CD4-positive, alpha-beta T cell treated with Interleukin-15 for 1 hour (primary cell): ENCODE results near the gene LRRC10.
"Not testable (repeated sequence)": the region's sequence is repeated elsewhere in the genome, so short reads cannot be mapped to it uniquely, and the experiment has no call there.

Experiments used
- DNase-seq: peaks from one replicate; pipeline ENCODE4 v3.0.0-alpha.2; 2020

LRRC10 gene

DNA sequence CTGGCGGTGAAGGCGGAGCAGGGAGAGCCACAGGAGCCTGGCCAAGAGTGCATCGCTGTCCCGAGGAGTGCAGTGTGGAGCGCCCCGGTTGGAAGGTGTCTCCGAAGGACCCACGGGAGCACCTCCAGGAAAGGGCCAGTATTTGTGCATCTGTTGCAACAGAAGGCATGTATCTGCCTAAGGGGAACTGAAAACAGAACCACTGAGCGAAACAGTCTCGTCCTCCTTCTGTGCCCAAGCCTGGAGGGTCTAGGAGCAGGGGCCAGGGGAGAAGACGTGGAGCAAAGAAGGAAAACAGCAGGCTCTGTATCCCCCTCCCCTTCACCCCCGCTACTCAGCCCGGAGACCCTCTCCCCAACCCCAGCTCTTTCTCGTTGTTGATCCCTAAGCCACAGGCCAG, 5.3 kb upstream of the LRRC10 start:
- DNase-seq, result no peak

DNA sequence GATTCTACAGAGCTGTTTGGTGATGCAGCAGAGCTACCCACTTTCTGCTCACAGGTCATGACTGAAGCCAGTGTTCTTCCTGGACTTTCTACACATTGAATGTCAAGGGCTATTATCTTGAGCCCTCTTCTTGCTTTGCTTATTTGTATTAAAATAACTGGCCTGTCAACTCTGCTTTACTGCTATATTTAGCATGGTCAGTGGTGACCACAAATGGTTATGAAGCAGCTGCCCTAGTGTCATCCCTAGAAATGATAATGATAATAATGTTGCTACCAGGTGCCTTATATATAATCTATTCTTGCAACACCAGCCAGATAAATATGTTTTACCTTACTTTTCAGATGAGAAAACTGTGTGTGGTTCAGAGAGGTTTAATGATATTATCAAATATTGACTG, 2.6 kb upstream of the LRRC10 start:
- no peak for DNase-seq

DNA sequence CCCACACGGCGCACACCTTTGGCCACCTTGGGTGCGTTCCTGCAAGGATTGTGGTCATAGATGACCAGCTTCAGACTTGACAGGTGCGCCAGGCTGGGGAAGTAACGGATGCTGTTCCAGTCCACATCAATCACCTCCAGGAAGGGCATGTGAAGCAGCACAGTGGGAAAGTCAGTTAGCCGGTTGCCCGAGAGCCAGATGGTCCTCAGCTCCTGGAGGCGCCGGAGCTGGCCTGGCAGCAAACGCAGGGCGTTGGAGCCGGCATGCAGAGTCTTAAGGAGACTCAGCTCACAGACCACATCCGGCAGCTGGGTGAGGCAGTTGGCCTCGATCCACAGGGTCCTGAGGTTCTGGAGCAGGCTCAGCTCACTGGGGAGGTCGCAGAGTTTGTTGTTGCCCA, 581 bp downstream of the LRRC10 start:
- DNase-seq, result no peak

DNA sequence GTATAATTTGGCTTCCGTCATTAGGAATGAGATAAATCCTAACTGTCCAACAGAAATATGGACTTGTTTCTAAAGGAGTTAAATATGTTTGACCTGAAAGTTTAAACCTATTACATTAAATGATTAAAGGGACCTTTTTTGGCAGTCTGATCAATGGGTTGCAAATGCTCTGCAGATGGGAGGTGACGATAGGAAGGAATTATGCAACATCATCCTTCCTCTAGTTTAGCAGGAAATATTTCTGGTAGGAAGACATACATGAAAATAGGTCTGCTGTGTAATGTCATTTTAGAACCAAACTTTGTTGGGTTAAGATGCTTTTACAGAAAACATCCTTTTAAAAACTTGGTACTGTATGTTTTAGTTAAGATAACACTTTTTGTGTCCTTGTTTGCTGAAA, 2.6 kb downstream of the LRRC10 start:
- DNase-seq, result no peak

DNA sequence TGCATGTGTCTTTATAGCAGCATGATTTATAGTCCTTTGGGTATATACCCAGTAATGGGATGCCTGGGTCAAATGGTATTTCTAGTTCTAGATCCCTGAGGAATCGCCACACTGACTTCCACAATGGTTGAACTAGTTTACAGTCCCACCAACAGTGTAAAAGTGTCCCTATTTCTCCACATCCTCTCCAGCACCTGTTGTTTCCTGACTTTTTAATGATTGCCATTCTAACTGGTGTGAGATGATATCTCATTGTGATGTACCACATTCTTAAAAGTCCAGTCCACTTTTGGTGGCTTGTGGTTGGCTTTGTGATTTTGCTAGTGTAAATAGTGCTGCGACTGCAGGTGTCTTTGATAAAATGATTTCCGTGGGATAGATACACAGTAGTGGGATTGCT, 6.4 kb downstream of the LRRC10 start:
- DNase-seq, result not testable (repeated sequence)

DNA sequence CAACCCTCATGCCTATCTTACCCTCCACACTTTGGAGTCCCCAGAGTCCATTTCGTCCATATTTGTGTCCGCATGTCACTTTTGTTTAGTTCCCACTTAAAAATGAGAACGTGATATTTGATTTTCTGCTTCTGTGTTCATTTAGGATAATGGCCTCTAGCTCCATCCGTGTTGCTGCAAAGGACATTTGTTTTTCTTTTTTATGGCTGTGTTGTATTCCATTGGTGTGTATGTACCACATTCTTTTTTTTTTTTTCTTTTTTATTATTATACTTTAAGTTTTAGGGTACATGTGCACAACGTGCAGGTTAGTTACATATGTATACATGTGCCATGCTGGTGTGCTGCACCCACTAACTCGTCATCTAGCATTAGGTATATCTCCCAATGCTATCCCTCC, 7.2 kb downstream of the LRRC10 start:
- DNase-seq, result not testable (repeated sequence)

DNA sequence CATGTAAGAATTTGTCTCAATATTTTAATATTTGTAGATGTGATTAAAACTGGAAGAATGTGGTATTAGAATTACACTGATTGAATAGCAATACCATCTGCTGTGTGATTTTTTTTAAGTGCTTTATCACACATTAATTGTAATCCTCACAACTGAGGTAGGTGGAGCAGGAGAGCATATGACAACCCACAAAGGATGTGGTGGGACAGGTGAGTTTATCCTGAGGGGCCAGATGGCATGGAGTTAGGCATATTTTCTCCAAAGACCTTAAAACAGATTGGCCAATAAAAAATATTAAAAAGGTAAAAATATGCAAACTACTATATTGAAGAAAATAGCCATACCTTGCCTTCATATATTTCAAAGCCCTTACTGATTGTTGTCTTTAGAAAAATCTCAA, 7.8 kb downstream of the LRRC10 start:
- DNase-seq, result no peak

DNA sequence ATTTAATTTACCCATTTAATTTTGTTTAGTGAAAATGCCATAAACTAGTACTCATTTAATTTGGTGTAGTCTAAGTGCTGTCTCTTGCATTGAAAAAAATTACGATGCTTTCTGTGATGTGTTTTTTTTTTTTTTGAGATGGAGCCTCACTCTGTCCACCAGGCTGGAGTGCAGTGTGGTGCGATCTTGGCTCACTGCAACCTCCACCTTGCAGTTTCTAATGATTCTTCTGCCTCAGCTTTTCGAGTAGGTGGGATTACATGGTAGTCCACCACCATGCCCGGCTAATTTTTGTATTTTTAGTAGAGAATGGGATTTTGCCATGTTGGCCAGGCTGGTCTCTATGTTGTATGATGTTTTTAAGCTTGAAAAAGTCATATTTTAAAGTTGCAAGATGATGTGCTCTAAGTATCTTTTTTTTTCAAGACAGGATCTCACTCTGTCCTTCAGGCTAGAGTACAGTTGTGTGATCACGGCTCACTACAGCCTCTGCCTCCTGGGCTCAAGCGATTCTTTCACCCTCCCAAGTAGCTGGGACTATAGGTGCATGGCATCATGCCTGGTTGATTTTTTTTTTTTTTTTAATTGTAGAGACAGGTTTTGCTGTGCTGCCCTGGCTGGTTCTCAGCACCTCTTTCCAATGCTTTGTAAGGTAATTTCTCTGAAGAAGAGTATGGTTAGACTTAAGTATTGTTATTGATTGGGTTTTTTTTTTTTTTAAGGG, 8.6 kb downstream of the LRRC10 start:
- no peak for DNase-seq

DNA sequence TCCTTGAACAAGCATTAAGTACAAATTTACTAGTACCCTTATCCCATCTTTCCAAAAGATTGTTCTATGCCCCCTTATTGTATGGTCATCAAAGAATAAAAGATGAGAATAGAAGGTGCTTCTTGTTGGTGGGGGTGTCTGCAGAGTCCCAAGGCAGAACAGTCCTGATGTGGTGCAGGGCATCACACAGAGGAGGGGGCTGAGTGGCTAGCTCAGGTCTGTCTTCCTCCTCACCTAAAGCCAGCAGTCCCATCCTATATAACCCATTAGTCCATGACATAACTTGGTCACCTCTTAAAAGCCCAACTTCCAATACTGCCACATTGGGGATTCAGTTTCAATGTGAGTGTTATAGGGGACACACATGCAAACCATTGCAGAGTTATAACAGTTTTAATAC, 9.9 kb downstream of the LRRC10 start:
- no peak for DNase-seq

DNA sequence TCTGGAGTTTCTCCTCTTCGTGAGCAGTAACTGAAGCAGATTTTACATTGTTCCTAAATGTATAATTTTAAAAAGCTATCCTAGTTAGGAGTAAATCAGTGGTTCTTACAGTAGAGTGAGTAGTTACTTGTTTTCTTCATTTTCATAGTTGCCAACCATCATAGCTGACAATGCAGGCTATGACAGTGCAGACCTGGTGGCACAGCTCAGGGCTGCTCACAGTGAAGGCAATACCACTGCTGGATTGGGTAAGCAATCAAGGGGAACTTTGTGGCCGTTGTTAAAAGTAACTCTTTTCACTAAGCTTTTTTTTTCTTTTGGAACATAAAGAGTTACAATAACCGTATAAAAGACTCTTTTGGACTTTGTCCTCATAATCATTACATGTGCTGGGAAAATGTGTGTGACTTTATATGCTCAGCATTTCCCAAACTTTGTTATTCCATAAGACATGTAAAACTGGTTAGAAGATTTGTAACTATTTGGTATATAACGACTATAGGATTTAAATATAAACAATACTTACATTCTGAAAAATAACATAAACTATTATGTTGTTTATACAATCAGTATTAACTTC, 12.4 kb downstream of the LRRC10 start:
- DNase-seq, result no peak

DNA sequence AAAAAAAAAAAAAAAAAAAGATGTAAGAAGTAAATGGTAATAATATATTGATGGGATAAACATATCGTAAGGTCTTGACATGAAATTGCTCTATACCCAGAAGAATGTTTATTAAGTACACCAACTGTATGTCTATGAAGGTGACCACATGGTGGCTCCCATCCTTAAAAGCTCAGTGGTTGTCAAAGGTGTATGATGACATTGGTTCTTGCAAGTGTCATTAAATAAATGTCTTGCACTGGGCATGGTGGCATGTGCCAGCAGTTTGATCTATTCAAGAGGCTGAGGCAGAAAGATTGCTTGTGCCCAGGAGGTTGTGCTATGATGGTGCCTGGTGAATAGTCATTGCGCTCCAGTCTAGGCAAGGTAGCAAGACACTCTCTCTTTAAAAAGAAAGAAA, 15.0 kb downstream of the LRRC10 start:
- DNase-seq, result no peak

DNA sequence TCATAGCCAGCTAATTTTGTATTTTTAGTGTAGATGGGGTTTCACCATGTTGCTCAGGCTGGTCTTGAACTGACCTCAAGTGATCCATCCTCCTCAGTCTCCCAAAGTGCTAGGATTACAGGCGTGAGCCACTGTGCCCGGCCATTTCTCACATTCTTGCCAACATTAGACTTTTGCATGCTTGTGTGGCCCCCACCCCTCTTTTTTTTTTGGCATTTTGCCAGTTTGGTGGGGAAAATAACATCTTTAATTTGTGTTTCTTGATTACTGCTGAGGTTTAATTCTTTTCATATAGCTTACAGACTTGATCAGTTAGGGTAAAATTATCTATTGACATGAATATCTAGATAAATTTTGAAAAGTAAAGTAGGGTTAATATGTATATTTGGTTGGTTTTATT, 21.6 kb downstream of the LRRC10 start:
- no peak for DNase-seq

DNA sequence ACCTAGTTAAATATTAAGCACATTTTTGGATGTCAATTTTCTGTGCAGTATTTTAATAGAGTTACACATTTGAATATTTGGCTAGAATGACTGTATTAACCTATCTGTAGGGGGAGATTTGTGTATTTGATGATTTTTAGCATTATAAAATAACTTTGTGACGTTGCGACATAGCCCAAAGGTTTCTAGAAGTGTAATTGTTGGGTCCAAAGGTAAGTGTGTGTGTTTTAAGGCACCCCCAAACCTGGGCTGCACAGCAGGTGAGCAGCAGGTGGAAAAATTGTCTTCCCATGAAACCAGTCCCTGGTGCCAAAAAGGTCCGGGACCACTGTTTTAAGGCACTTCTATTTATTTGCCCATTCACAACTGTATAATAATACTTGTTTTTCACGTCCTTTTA, 22.2 kb downstream of the LRRC10 start:
- DNase-seq, result no peak

DNA sequence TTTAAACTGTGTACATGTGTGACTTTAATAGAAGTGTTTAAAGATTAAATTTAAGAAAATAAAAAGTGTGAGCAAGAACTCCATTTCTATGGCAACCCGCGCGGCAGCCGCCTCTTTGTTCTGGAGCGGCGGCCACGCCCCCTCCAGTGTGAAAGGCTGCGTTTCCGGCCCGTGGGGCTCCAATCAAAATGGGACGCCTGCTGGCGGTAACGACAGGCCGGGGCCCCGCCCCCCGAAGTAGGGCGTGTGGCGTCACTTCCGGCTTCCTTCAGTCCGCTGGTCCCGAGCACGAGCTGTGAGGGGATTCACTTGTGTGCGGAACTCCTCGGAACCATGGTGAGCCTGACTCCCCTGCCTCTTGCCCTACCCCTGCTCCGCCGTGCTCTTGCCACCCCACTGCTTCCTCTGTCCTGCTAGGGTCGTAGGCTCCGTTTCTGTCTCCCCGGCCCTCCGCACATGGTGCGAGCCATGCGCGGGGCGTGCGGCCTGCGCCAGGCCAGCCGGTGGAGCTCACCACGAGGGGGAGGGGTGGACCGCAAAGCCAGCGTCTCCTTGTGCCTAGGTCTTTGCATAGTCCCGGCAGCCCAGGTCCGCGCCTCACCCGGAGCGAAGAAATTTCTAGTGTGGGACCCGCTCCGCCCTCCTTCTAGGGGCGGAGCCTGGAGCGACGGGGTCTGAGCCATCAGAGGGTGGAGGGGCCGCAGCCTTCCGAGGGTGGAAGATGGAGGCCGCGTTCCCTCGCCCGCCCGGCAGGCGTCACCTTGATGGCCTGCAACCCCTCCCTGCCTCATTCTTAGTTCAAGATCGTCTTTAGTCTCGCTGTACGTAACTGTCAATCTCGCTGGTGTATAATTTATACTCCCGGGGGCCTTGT, 25.3 kb downstream of the LRRC10 start, which contains the start of gene CCT2:
Gene CCT2 (plus strand): TSS at position 271 of the 874 bp plus-strand sequence. CDS start 63 bp downstream, at position 334.
- DNase-seq, result peak; percentile 96

DNA sequence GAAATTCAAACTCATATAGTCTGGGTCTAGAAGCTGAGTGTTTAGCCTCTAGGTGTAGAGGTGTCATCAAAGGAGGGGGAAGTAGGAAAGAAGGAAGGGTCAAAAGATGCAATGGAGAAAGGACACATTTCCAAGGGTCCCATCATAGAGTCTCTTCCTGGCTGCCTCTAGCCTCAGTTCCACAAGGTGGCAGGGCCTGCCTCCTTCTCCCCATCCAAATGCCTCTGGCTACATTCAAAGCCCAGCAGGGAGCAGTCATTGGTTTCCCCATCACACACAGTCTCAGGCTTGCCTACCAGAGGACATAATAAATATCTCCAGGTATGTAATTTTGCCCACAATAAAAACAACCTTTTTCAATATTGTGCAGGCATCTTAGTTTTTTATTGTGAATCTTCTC, 27.5 kb downstream of the LRRC10 start:
- DNase-seq, result no peak

DNA sequence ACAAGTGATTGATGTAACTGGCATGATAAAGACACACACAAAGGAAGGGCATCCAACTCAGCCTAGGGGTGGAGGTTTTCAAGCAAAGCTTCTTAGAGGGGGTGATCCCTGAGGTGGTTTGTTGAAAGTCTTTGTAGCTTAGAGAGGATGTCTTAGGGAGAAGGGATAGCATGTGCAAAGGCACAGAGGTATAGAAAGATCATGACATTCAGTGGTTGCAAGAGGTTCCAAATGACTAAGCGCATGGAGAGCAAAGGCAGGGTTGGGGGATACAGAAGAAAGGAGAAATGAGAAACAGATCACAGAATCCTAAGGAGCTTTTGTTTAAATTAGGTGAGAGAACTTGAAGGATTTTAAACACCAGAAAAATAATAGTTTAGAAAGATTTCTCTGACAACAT, 30.6 kb downstream of the LRRC10 start:
- no peak for DNase-seq

DNA sequence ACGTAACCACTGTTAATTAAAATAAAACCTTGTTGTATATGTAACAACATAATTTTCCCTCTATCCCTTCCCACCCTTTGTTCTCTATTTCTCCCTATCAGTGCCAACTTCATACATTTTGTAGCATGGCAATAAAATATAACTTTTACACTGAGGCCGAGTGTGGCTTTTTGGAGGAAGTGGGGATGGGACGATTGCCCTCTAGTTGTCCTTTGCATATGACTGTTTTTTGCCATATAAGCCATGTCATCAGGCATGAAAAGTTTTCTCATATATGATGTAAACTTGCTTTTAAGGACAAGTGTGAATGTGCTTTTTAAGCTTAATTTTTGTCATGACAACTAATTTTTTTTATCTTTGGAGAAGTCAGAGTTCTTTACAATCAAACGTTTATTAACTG, 31.7 kb downstream of the LRRC10 start:
- DNase-seq, result no peak

DNA sequence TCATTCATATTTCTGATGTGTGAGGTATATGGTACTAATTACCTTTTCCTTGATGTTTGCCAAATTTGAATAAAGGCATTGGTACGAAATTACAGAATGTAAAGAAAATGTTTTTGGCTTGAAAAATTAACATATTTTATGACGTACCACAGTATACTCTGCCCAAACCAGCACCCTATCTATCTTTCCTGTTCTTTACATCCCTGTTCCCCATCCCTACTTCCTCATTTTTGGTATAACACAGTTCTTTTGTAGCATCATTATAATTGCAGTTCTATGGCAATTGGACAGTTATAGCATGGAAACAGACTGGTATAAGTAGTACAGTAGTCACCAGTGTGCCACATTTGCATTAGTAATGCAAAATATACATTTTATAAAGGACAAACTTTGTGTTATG, 32.4 kb downstream of the LRRC10 start:
- no peak for DNase-seq

DNA sequence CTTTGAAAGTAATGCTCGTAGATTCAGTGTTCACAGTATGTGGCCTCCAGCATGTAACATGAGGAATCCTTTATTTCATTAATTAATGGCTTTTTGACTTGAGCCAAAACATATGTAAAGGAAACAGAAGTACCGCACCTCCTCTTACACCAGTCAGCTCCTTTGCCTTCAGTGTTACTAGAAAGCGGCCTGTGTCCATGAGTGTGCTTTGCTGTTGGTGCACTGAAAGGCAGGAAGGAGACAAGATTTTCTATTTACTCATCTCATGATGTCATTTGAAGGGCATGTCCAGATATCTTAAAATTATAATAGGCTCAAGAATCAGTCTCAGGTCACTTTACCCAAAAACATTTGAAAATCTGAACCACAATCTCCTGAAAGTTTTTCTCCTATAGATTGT, 35.4 kb downstream of the LRRC10 start:
- no peak for DNase-seq

DNA sequence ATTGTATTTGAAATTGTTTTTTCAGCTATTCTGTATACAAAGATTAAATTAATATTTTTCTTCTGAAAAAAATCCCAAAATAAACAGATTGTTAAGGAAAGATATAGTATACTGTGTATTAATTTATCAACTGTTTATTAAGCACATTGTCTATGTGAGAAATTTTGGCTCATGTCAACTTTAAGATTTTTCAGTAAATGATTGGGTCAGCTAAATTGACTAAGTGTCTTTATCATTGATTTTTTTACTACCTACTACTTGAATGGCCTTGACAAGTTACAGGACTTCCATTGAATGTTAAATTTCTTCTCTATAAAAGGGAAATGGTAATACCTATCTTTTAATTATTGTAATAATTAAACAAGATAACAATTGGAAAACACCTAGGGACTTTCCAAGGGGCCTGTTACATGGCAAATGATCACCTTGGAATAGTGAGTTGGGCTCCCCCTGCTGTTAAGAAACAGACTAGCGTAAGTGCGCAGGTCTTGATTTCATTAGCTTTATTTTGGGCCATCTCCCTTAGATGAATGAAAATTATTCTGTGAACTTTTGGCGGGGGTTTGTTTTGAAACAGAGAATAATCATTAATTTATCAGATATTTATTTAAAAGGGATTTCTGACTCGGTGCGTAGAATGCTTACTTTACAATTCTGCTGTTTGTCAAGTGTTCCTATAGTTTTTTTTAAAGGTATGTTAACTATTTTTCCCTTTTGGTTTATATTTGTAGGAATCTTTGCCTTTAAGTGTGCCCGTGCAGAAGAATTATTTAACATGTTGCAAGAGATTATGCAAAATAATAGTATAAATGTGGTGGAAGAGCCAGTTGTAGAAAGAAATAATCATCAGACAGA, 39.9 kb downstream of the LRRC10 start:
- DNase-seq, result peak; percentile 54

DNA sequence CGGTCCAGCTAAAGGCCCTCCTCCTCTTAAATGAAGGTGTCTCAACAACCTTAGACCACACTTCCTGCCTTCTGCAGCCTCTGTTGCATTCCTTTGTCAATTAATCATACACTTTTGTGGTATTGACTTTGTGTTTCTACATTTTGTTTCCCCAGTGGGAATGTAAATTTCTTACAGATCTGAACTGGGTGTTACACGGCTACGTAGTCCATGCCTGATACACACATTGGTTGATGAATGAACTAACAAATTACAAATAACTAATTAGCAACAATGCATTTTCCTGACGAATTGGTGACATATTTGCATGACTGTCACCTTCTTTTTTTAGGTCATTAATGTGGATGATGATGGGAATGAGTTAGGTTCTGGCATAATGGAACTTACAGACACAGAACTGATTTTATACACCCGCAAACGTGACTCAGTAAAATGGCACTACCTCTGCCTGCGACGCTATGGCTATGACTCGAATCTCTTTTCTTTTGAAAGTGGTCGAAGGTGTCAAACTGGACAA, 40.6 kb downstream of the LRRC10 start:
- no peak for DNase-seq

DNA sequence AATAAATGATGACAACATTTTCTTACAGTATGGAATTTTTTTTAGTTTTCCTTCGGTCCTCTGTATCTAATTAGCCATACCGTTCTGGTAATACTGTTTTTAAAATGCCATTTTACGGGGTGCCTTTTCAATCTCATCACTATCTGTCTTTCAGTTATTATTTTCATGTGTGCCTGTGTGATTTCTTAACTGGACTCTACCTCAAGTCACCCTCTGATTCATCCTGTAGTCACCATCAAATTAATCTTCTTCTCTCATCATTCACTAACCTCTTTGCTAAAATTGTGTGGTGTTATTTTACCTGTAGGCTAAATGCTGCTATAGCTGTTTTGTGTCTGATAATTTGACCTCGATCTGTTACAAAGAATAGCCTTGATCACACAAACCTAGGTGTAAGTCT, 41.5 kb downstream of the LRRC10 start:
- DNase-seq, result no peak

DNA sequence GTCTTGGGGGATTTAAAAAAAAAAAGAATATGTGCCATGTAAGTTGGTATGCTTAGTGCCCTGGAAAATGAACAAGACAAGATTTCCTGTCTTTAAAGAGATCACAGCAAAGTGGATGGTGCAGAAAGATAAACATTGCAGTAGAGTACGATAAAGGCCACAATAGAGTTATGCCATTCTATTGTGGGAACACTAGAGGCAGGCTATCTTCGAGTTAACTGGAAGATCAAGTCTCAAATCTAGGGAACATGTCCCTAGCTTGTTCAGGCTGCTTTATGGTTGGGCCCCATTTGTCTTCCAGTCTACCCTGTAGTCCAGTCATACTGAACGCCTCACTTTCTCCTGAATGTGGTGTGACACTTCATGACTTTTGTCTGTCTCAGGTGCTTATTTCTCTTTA, 44.1 kb downstream of the LRRC10 start:
- DNase-seq, result no peak
